RWPE1 (cell line): Measurements from ENCODE around the gene TMEM176B.

ENCODE experiments used
- CTCF ChIA-PET: fragments of 350-600 bp; sonication (Branson Sonifier 250); formaldehyde crosslinking; extraction: SDS; loops from one replicate; lab custom pipeline; 2021; lab: Yijun Ruan, JAX
- POLR2A ChIA-PET: fragments of 400-600 bp; formaldehyde crosslinking; extraction: SDS; loops from one replicate; lab custom pipeline; 2020; ENCODE audit warnings: antibody characterized with exemption; ENCODE audit not compliant: low non-redundant PET; lab: Yijun Ruan, JAX
- DNase-seq: peaks from one replicate; pipeline ENCODE4 v3.0.0; 2012; ENCODE audit warnings: low spot score
- H3K27ac ChIP-seq: fragments of 450-650 bp; 2 replicates; pipeline ENCODE4 v1.5.1; 2017
- CTCF ChIP-seq: fragments of 450-650 bp; conservative IDR thresholded peaks from 2 replicates; pipeline ENCODE4 v1.5.1; 2017; ENCODE audit warnings: low read depth, mild to moderate bottlenecking

The TMEM176B gene

GRCh38 chr7:150791746-150792452 lies 8.3 kb downstream of the TMEM176B start:
- CTCF ChIA-PET = interaction anchor here (1.6 kb wide), 1 partner anchor 13 kb away, joined by 4 read pairs; no protein-coding TSS in a partner anchor
- H3K27ac ChIP-seq = no peak overlapping the region
- TF ChIP-seq CTCF = no peak
- POLR2A ChIA-PET = no interaction called here
- no peak for DNase-seq

GRCh38 chr7:150791304-150791703 lies 8.9 kb downstream of the TMEM176B start:
- H3K27ac ChIP-seq = no peak overlapping the region
- DNase-seq = no peak
- CTCF ChIA-PET = no interaction called here
- POLR2A ChIA-PET = no interaction called here
- no peak for TF ChIP-seq CTCF

GRCh38 chr7:150790416-150791075 lies 9.6 kb downstream of the TMEM176B start:
- DNase-seq = no peak
- no peak for TF ChIP-seq CTCF
- H3K27ac ChIP-seq = no peak overlapping the region
- ChIA-PET POLR2A (no interaction called here), CTCF (no interaction called here)

GRCh38 chr7:150788474-150789269 lies 11.5 kb downstream of the TMEM176B start:
- POLR2A ChIA-PET = no interaction called here
- TF ChIP-seq CTCF = no peak
- DNase-seq = no peak
- CTCF ChIA-PET = interaction anchor here (1.1 kb wide), 1 partner anchor 174 kb away, joined by 4 read pairs; no protein-coding TSS in a partner anchor
- H3K27ac ChIP-seq = no peak overlapping the region

GRCh38 chr7:150787321-150788281 lies 12.6 kb downstream of the TMEM176B start:
- POLR2A ChIA-PET = no interaction called here
- H3K27ac ChIP-seq = no peak overlapping the region
- no peak for DNase-seq
- CTCF ChIA-PET = interaction anchor here (0.7 to 1.1 kb wide), 2 partner anchors 162 to 175 kb away, joined by 3 to 4 read pairs; no protein-coding TSS in a partner anchor
- TF ChIP-seq CTCF = no peak
